Measurements from ENCODE around the gene NPIPB9.
A peak's percentile ranks its signal among the peaks of the same experiment; 100 is the strongest.
"Not testable (repeated sequence)": the region's sequence is repeated elsewhere in the genome, so short reads cannot be mapped to it uniquely, and the experiment has no call there.

GRCh38 chr16:28802235-28803019, 50.8 kb downstream of the NPIPB9 start:
- peak; percentile 14 to 36 (median 17); a peak in 3 of 4 replicates for TF ChIP-seq CTCF (IDR thresholded peaks at IDR 0.05; ENCODE audit: control extremely low read depth in 1 of 3, insufficient read depth in 1 of 3, low read depth in 1 of 3, low read length in 3 of 3)
- TF ChIP-seq JUND (IDR thresholded peaks at IDR 0.05; ENCODE audit: low read length); POLR2AphosphoS5 (IDR thresholded peaks at IDR 0.05; ENCODE audit: low read depth, low read length); CREB1 (IDR thresholded peaks at IDR 0.05); CBX8 (IDR thresholded peaks at IDR 0.05; ENCODE audit: borderline replicate concordance, low read depth, low read length); EZH2 (IDR thresholded peaks at IDR 0.05; ENCODE audit: low read depth, low read length, severe bottlenecking); POLR2A (IDR thresholded peaks at IDR 0.05; ENCODE audit: control extremely low read depth in 1 of 2, low read depth in 2 of 2, low read length in 2 of 2); YY1 (IDR thresholded peaks at IDR 0.05; ENCODE audit: low read depth, low read length); EP300 (IDR thresholded peaks at IDR 0.05; ENCODE audit: borderline replicate concordance in 1 of 2, low read depth in 2 of 2, low read length in 2 of 2); BRCA1 (IDR thresholded peaks at IDR 0.05; ENCODE audit: low read depth, low read length); HDAC2 (IDR thresholded peaks at IDR 0.05; ENCODE audit: borderline replicate concordance in 1 of 2, low read depth in 2 of 2, low read length in 2 of 2): not testable (repeated sequence)
- TF ChIP-seq, protein P1, sequence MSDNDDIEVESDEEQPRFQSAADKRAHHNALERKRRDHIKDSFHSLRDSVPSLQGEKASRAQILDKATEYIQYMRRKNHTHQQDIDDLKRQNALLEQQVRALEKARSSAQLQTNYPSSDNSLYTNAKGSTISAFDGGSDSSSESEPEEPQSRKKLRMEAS (IDR thresholded peaks at IDR 0.05) = not testable (repeated sequence)
